Measurements from ENCODE around the gene COMT.
"Not testable (repeated sequence)": the region's sequence is repeated elsewhere in the genome, so short reads cannot be mapped to it uniquely, and the experiment has no call there.

Gene COMT

DNA sequence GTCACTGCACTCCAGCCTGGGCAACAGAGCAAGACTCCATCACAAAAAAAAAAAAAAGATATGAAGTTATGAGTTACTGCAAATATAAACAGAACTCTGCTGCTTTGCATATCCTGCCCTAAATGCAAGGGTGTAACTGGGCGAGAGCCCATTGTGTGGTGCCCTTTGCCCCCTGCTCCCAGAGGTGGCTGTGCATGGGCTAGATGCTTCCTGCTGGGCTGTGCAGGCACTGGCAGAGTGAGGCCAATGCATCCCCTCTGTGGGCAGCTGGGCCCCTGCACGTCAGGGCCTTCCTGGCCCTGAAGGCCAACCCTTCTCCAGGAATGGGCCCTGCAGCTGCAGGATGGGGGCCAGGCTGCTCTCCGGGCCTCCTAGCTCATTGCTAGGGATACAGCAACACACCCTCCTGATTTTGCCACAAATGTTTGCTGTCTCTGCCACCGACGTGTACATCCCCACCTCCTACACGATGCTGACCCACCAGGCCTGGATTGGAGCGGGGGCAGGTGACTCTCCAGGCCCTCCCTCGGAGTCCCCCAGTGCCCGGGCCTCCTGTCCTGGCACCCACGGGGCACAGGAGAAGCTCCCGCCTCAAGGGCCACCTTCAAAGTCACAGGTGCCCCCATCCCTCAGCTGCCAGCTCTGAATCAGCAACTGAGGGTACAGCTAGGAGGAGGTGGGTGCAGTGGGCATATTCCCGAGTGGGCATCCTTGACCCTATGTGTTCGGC lies 40.7 kb upstream of the COMT start:
- Histone ChIP-seq H3K36me3 (ENCODE audit: control insufficient read depth in 1 of 2, insufficient read depth in 2 of 2, low read length in 2 of 2) (peaks cover 0 to 11% of the 10 kb centered on the region in 2 donors), H3K9ac (ENCODE audit: low read depth in 1 of 2, low read length in 2 of 2) (no peak overlapping the region), H3K27me3 (ENCODE audit: control insufficient read depth in 1 of 2, insufficient read depth in 2 of 2, low read length in 2 of 2) (no peaks in the 10 kb centered on the region), H3K27ac (ENCODE audit: low read depth, low read length) (no peak overlapping the region), H3K9me3 (ENCODE audit: control insufficient read depth in 1 of 2, low read length in 2 of 2) (no peaks in the 10 kb centered on the region), H3K4me1 (ENCODE audit: control insufficient read depth in 1 of 2, insufficient read depth in 2 of 2, low read length in 2 of 2) (peaks cover 5 to 7% of the 10 kb centered on the region in 2 donors), H3K4me3 (ENCODE audit: low read depth in 1 of 2, low read length in 2 of 2) (no peak overlapping the region)

DNA sequence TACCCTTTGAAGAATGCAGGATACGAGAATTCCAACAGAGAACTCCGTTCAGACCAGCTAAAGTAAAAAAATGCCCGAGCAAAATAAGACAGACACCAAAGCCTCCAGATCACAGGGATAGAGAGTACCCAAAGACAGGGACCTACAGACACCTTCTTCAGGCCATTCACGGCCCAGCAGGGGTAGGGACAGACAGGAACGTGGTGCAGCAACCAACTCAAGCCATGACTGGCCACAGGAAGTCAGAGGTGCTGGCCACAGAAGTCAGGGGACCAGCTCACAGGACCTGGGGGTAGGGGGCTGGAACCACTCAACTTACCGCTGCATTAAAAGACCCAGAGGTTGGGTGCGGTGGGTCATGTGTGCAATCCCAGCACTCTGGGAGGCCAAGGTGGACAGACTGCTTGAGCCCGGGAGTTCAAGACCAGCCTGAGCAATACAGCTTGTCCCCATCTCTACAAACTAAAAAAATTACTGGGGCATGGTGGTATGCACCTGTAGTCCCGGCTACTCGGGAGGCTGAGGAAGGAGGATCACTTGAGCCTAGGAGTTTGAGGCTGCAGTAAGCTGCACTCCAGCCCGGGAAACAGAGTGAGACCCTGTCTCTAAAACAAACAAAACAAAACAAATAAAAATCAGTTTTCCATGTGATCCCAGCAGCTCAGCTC lies 39.9 kb upstream of the COMT start:
- H3K9me3 ChIP-seq (ENCODE audit: control insufficient read depth in 1 of 2, low read length in 2 of 2) = no peaks in the 10 kb centered on the region
- H3K9ac ChIP-seq (ENCODE audit: low read depth in 1 of 2, low read length in 2 of 2) = no peak overlapping the region
- no peak overlapping the region for H3K27ac ChIP-seq (ENCODE audit: low read depth, low read length)
- peaks cover 0 to 11% of the 10 kb centered on the region in 2 donors for H3K36me3 ChIP-seq (ENCODE audit: control insufficient read depth in 1 of 2, insufficient read depth in 2 of 2, low read length in 2 of 2)
- no peak overlapping the region for H3K4me3 ChIP-seq (ENCODE audit: low read depth in 1 of 2, low read length in 2 of 2)
- peaks cover 5 to 7% of the 10 kb centered on the region in 2 donors for H3K4me1 ChIP-seq (ENCODE audit: control insufficient read depth in 1 of 2, insufficient read depth in 2 of 2, low read length in 2 of 2)
- H3K27me3 ChIP-seq (ENCODE audit: control insufficient read depth in 1 of 2, insufficient read depth in 2 of 2, low read length in 2 of 2) = no peaks in the 10 kb centered on the region

DNA sequence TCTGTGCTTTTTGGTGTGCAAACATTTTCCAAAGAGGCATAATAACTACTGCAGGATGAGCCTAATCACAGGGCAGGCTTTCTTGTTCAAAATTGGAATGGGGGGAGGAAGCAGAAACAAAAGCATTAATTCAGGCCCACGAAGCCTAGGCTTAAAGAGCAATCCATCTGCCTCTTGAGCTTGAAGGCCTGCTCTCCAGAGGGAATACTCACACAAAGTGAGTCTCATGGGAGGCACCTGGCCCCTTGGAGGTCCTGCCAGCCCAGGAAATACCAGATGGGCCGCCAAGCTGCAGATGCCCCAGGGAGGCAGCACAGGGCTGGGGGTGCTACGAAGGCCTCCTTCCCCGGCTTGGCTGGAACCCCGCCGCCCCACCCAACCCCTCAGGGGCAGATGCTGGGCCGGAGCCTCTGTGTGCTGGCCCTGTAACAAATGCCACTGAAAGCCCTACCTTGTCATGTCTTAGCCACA lies 39.3 kb upstream of the COMT start:
- Histone ChIP-seq H3K4me1 (ENCODE audit: control insufficient read depth in 1 of 2, insufficient read depth in 2 of 2, low read length in 2 of 2) (peaks cover 5 to 7% of the 10 kb centered on the region in 2 donors), H3K36me3 (ENCODE audit: control insufficient read depth in 1 of 2, insufficient read depth in 2 of 2, low read length in 2 of 2) (peaks cover 0 to 11% of the 10 kb centered on the region in 2 donors), H3K4me3 (ENCODE audit: low read depth in 1 of 2, low read length in 2 of 2) (no peak overlapping the region), H3K27ac (ENCODE audit: low read depth, low read length) (no peak overlapping the region), H3K9ac (ENCODE audit: low read depth in 1 of 2, low read length in 2 of 2) (no peak overlapping the region), H3K9me3 (ENCODE audit: control insufficient read depth in 1 of 2, low read length in 2 of 2) (no peaks in the 10 kb centered on the region), H3K27me3 (ENCODE audit: control insufficient read depth in 1 of 2, insufficient read depth in 2 of 2, low read length in 2 of 2) (no peaks in the 10 kb centered on the region)

DNA sequence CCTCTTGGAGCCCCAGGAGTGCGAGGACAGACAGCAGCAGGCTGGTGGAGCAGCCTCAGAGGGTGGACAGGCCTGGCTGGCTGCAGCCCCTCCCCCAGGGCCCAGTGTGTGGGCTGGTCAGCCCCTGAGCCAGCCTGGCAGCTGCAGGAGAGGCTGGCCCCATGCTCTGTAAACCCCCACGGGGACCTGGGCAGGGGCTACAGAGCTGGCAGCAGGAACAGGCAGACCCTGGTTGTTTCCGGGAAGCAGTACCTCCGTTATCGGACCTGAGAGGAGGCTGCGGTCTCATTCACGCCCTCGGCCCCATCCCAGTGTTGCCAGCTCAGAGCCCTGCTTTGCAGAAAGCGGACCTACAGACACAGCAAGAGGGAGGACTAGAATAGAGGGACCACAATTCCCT lies 38.5 kb upstream of the COMT start:
- Histone ChIP-seq H3K36me3 (ENCODE audit: control insufficient read depth in 1 of 2, insufficient read depth in 2 of 2, low read length in 2 of 2) (peaks cover 0 to 5% of the 10 kb centered on the region in 2 donors), H3K27ac (ENCODE audit: low read depth, low read length) (no peak overlapping the region), H3K4me3 (ENCODE audit: low read depth in 1 of 2, low read length in 2 of 2) (no peak overlapping the region), H3K4me1 (ENCODE audit: control insufficient read depth in 1 of 2, insufficient read depth in 2 of 2, low read length in 2 of 2) (peaks cover 5 to 7% of the 10 kb centered on the region in 2 donors), H3K9ac (ENCODE audit: low read depth in 1 of 2, low read length in 2 of 2) (no peak overlapping the region), H3K27me3 (ENCODE audit: control insufficient read depth in 1 of 2, insufficient read depth in 2 of 2, low read length in 2 of 2) (no peaks in the 10 kb centered on the region), H3K9me3 (ENCODE audit: control insufficient read depth in 1 of 2, low read length in 2 of 2) (no peaks in the 10 kb centered on the region)

DNA sequence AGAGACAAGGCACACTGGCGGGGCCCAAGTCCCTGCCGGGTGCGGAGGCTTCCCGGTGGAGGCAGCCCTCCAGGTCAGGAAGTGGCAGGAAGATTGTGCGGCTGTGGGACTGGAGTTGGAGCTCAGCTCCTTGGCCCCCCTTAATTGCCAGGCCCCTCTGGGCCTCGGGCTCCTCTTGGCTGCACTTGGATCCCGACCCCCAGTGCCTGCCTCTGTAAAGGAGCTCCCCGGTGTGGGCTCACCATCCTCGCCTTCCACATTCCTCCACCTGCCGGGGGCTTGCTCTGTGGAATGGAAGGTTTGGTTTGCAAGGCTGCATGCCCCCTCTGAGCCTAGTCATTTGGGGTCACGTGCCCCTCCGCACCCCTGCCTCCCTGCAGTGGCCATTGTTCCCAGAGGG lies 38.1 kb upstream of the COMT start:
- H3K4me3 ChIP-seq (ENCODE audit: low read depth in 1 of 2, low read length in 2 of 2) = no peak overlapping the region
- H3K9me3 ChIP-seq (ENCODE audit: control insufficient read depth in 1 of 2, low read length in 2 of 2) = no peaks in the 10 kb centered on the region
- H3K36me3 ChIP-seq (ENCODE audit: control insufficient read depth in 1 of 2, insufficient read depth in 2 of 2, low read length in 2 of 2) = peaks cover 0 to 6% of the 10 kb centered on the region in 2 donors
- H3K27ac ChIP-seq (ENCODE audit: low read depth, low read length) = no peak overlapping the region
- H3K9ac ChIP-seq (ENCODE audit: low read depth in 1 of 2, low read length in 2 of 2) = no peak overlapping the region
- no peaks in the 10 kb centered on the region for H3K27me3 ChIP-seq (ENCODE audit: control insufficient read depth in 1 of 2, insufficient read depth in 2 of 2, low read length in 2 of 2)
- H3K4me1 ChIP-seq (ENCODE audit: control insufficient read depth in 1 of 2, insufficient read depth in 2 of 2, low read length in 2 of 2) = peaks cover 5 to 7% of the 10 kb centered on the region in 2 donors

DNA sequence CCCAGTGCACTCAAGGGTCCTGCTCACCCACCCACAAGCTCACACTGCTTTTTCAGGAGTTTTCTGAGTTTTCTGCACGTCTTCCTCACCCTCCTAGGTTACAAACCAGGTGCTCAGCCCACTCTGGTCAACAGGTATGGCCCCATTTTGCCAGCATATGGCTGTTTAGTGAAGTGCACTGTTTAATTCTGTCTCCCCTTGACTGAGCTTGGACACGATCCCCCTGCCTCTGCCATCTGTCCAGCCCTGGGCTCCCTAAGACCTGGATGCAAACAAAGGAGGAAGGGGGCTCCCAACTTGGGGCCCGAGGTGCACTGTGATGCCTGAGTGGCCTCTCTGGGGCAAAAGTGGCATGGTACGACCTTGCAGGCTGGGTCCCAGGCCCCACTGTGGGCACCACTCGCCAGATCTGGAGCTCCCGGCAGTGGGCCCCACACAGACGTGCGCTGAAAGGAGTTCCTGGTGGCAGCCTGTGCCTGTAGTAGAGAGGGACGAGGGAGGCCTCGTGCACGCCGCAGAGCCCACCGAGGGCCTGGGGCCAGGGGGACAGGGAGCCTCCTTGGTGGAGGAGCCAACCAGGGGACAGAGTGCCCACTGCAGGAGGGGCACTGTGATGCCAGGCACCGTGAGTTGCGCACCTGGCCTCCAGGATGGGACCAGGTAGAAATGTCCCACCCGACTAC lies 37.3 kb upstream of the COMT start:
- Histone ChIP-seq H3K27me3 (ENCODE audit: control insufficient read depth in 1 of 2, insufficient read depth in 2 of 2, low read length in 2 of 2) (no peaks in the 10 kb centered on the region), H3K9ac (ENCODE audit: low read depth in 1 of 2, low read length in 2 of 2) (no peak overlapping the region), H3K27ac (ENCODE audit: low read depth, low read length) (no peak overlapping the region), H3K4me1 (ENCODE audit: control insufficient read depth in 1 of 2, insufficient read depth in 2 of 2, low read length in 2 of 2) (peaks cover 5 to 7% of the 10 kb centered on the region in 2 donors), H3K9me3 (ENCODE audit: control insufficient read depth in 1 of 2, low read length in 2 of 2) (no peaks in the 10 kb centered on the region), H3K36me3 (ENCODE audit: control insufficient read depth in 1 of 2, insufficient read depth in 2 of 2, low read length in 2 of 2) (peaks cover 0 to 9% of the 10 kb centered on the region in 2 donors), H3K4me3 (ENCODE audit: low read depth in 1 of 2, low read length in 2 of 2) (no peak overlapping the region)

DNA sequence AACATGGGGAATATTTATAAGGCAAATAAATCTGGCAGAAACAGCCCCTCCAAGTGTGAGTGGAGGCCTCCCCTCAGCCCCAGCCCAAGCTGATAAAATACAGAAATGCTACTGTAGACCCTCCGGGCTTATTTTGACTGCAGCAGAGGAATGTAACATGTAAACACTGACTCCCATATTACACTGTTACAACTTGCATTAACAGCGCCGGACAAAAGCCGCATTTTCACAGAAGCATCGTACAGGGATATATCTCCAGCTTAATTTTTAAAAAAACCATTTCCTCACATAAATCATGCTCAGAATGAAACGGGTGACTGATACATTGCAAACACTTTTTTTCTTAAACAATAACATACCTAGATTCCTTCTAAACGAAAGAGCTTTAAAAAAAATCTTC lies 36.6 kb upstream of the COMT start:
- H3K27me3 ChIP-seq (ENCODE audit: control insufficient read depth in 1 of 2, insufficient read depth in 2 of 2, low read length in 2 of 2) = no peaks in the 10 kb centered on the region
- H3K9ac ChIP-seq (ENCODE audit: low read depth in 1 of 2, low read length in 2 of 2) = no peak overlapping the region
- H3K9me3 ChIP-seq (ENCODE audit: control insufficient read depth in 1 of 2, low read length in 2 of 2) = no peaks in the 10 kb centered on the region
- H3K4me3 ChIP-seq (ENCODE audit: low read depth in 1 of 2, low read length in 2 of 2) = no peak overlapping the region
- peaks cover 0 to 7% of the 10 kb centered on the region in 2 donors for H3K36me3 ChIP-seq (ENCODE audit: control insufficient read depth in 1 of 2, insufficient read depth in 2 of 2, low read length in 2 of 2)
- H3K4me1 ChIP-seq (ENCODE audit: control insufficient read depth in 1 of 2, insufficient read depth in 2 of 2, low read length in 2 of 2) = peaks cover 5 to 7% of the 10 kb centered on the region in 2 donors
- H3K27ac ChIP-seq (ENCODE audit: low read depth, low read length) = no peak overlapping the region

DNA sequence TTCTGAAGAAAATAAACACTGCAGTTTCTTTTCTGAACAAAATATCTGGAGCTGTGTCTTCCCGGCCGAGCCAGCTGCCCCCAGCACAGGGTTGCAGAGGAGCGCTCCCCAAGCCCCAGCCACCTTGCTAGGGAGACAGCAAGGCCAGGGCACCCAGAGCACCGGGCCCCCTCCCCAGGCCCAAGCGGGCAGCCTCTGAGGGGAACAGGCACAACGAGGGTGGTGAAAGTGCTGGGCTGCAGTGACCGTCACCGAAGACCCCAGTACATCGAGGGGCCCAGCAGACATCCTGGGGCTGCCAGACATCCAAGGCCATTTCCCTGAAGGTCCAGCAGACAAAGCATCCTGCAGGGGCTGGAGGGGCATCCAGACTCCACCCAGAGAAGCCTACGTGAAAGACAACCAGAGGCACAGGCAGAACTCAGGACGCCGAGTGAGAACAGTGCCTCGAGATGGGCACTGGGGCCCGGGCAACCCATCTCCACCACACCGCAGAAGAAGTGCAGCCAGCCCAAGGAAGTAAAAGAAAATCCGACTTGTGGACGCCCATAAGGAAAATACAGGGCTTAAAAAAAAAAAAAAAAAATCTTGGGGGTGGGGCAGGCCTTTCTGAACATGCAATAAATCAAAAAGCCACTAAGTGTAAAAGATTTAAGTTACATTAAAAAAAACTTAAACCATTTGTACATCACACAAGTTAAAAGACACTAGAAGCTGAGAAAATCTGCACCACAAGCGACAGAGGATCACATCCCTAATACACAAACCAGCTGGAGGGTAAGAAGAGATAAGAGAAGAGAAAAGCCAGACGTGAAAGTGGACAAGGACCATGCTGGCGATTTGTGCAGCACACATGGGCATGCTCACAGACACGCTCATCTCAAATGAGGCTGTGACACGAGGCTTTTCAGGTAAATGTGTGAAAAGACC lies 36.0 kb upstream of the COMT start:
- Histone ChIP-seq H3K27ac (ENCODE audit: low read depth, low read length) (no peak overlapping the region), H3K9ac (ENCODE audit: low read depth in 1 of 2, low read length in 2 of 2) (no peak overlapping the region), H3K27me3 (ENCODE audit: control insufficient read depth in 1 of 2, insufficient read depth in 2 of 2, low read length in 2 of 2) (no peaks in the 10 kb centered on the region), H3K4me1 (ENCODE audit: control insufficient read depth in 1 of 2, insufficient read depth in 2 of 2, low read length in 2 of 2) (peaks cover 5 to 7% of the 10 kb centered on the region in 2 donors), H3K9me3 (ENCODE audit: control insufficient read depth in 1 of 2, low read length in 2 of 2) (no peaks in the 10 kb centered on the region), H3K36me3 (ENCODE audit: control insufficient read depth in 1 of 2, insufficient read depth in 2 of 2, low read length in 2 of 2) (peaks cover 0 to 7% of the 10 kb centered on the region in 2 donors), H3K4me3 (ENCODE audit: low read depth in 1 of 2, low read length in 2 of 2) (no peak overlapping the region)

DNA sequence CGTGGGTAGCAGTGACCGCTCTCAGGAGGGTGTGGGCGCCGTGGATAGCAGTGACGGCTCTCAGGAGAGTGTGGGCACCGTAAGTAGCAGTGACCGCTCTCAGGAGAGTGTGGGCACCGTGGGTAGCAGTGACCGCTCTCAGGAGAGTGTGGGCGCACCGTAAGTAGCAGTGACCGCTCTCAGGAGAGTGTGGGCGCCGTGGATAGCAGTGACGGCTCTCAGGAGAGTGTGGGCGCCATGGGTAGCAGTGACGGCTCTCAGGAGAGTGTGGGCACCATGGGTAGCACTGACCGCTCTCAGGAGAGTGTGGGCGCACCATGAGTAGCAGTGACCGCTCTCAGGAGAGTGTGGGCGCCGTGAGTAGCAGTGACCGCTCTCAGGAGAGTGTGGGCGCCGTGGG lies 34.7 kb upstream of the COMT start:
- not testable (repeated sequence) for H3K27me3 ChIP-seq (ENCODE audit: control insufficient read depth in 1 of 2, insufficient read depth in 2 of 2, low read length in 2 of 2); H3K9me3 ChIP-seq (ENCODE audit: control insufficient read depth in 1 of 2, low read length in 2 of 2); H3K4me1 ChIP-seq (ENCODE audit: control insufficient read depth in 1 of 2, insufficient read depth in 2 of 2, low read length in 2 of 2); H3K4me3 ChIP-seq (ENCODE audit: low read depth in 1 of 2, low read length in 2 of 2); H3K9ac ChIP-seq (ENCODE audit: low read depth in 1 of 2, low read length in 2 of 2); H3K27ac ChIP-seq (ENCODE audit: low read depth, low read length)
- peaks cover 0 to 13% of the 10 kb centered on the region in 2 donors for H3K36me3 ChIP-seq (ENCODE audit: control insufficient read depth in 1 of 2, insufficient read depth in 2 of 2, low read length in 2 of 2)
